GM12864 (cell line): Measurements from ENCODE around the gene UACA.

Experiments
- DNase-seq: peaks from one replicate; pipeline ENCODE4 v3.0.0-alpha.2; 2011; ENCODE audit warnings: low read depth
- H3K4me3 ChIP-seq: 2 replicates; pipeline ENCODE4 v1.5.1; 2011; ENCODE audit warnings: mild to moderate bottlenecking, low read depth, low read length, control low read depth
- TF ChIP-seq, protein P1 (sequence below): IDR thresholded peaks from 2 replicates; pipeline ENCODE4 v1.5.1; 2011; ENCODE audit warnings: low read depth, mild to moderate bottlenecking, moderate library complexity, low read length, control low read depth, inconsistent platforms; ENCODE audit errors: missing control alignments

Gene UACA

DNA sequence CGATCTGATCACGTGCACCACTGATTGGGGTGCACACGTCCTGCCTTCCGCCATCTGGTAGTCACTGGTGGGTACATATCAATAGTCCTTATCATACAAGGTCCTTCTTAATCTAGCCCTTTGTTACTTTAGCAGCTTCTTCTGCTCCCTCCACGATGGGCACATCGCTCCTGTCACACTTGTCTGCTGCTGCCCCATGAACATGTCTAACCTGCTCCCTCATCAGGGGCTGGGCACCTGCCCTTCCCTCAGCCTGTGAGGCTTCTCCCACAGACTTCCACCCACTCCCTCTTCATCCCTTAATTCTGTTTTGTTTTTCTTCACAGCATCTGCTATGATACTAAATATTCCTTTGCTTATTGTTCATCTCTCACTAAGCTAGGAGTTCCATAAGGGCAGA is 82.5 kb downstream of the UACA start:
- TF ChIP-seq, protein P1, sequence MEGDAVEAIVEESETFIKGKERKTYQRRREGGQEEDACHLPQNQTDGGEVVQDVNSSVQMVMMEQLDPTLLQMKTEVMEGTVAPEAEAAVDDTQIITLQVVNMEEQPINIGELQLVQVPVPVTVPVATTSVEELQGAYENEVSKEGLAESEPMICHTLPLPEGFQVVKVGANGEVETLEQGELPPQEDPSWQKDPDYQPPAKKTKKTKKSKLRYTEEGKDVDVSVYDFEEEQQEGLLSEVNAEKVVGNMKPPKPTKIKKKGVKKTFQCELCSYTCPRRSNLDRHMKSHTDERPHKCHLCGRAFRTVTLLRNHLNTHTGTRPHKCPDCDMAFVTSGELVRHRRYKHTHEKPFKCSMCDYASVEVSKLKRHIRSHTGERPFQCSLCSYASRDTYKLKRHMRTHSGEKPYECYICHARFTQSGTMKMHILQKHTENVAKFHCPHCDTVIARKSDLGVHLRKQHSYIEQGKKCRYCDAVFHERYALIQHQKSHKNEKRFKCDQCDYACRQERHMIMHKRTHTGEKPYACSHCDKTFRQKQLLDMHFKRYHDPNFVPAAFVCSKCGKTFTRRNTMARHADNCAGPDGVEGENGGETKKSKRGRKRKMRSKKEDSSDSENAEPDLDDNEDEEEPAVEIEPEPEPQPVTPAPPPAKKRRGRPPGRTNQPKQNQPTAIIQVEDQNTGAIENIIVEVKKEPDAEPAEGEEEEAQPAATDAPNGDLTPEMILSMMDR: no peak
- DNase-seq: no peak
- H3K4me3 ChIP-seq: no peak overlapping the region

DNA sequence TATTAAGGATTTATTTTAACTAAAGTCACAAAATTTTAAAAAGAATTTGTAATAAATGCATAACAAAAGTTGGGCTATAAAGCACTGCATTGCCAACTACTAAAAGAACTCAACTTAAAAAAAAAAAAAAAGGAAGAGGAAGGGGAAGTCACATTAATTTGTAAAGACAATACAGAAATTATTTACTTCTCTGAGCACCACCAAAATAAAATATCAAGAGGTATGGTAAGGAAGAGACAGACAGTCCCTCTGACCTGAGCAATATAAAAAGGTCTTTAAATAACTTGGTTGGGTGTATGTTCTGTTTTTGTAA is 83.5 kb downstream of the UACA start:
- TF ChIP-seq, protein P1: no peak
- H3K4me3 ChIP-seq: no peak overlapping the region
- DNase-seq: no peak

- H3K4me3 ChIP-seq: no peak overlapping the region
- TF ChIP-seq, protein P1: no peak
- DNase-seq: peak; percentile 39
Observed at GRCh38 chr15:70672081-70672480, 91.3 kb downstream of the UACA start.

- no peak overlapping the region for H3K4me3 ChIP-seq
- TF ChIP-seq, protein P1: no peak
- DNase-seq: no peak
Observed at GRCh38 chr15:70670680-70671079, 92.7 kb downstream of the UACA start.

DNA sequence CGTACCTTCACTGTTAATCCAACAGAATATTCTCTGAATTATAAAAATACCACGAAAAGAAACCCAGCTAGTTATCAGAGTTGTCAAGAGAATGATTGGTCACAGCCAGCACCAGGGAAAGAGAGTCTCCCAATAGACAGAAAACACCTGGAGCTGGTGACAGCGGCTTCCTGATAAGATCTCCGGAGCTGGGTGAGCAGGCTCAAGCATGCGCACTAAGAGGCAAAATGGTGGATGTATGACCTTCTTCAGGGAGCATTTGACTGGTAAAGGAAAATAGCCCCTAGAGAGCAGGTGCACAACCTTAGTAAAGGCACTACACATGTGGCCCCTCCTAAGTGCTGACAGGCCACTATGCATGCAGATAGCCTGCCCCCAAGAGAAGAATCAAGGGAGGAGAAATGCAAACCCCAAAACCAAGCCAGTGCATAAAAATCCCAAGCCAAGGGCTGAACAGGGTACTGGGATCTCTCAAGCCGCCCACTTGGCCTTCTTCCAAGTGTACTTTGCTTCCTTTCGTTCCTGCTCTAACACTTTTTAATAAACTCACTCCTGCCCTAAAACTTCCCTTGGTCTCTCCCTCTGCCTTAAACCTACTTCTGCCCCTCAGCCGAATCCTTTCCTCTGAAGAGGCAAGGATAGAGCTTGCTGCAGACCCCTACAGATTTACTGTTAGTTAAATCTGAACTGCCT is 93.2 kb downstream of the UACA start:
- DNase-seq: no peak
- no peak overlapping the region for H3K4me3 ChIP-seq
- TF ChIP-seq, protein P1: no peak

GRCh38 chr15:70669006-70669602 is 94.3 kb downstream of the UACA start:
- no peak overlapping the region for H3K4me3 ChIP-seq
- TF ChIP-seq, protein P1: no peak
- DNase-seq: peak; percentile 72

GRCh38 chr15:70665599-70665998 is 97.8 kb downstream of the UACA start:
- no peak for DNase-seq
- TF ChIP-seq, protein P1: no peak
- no peak overlapping the region for H3K4me3 ChIP-seq
